ENCODE results near the gene LRRC45. TPM values are rescaled to one million over a fixed set of nuclear protein-coding genes. Genes with fewer than 3 reads are reported as not detected.

The LRRC45 gene
- polyA plus RNA-seq, 1 donor (not counting 4 experiments of a cell fraction or from before 2014, with no cell fraction given): 2.5 TPM

- no peaks in the 10 kb centered on the region for H3K9me1 ChIP-seq (ENCODE audit: control insufficient read depth, extremely low read depth, insufficient read depth, low read length)
- peak overlapping the region; percentile 8 for H3K27ac ChIP-seq (ENCODE audit: control insufficient read depth, insufficient read depth, low read length)
- H3K4me1 ChIP-seq (ENCODE audit: control insufficient read depth, extremely low read depth, insufficient read depth, low read length): peaks cover 11% of the 10 kb centered on the region
- H3K9me3 ChIP-seq (ENCODE audit: control insufficient read depth, low read depth, low read length): no peaks in the 10 kb centered on the region
- peaks cover 25% of the 10 kb centered on the region for H3K79me2 ChIP-seq (ENCODE audit: control insufficient read depth, insufficient read depth, low read length)
- FAIRE-seq (no peak), DNase-seq (ENCODE audit: low read depth, low spot score) (no peak)
- dilution Hi-C loops (cut with MboI; ENCODE audit: extremely low pct_ligation_motif_present, low sequenced_read_pairs): no loop called here
- H3K36me3 ChIP-seq (ENCODE audit: control insufficient read depth in 2 of 2, extremely low read depth in 1 of 2, insufficient read depth in 2 of 2, low read length in 2 of 2): peaks cover 15 to 28% of the 10 kb centered on the region in 2 experiments
- no peaks in the 10 kb centered on the region for H4K20me1 ChIP-seq (ENCODE audit: control insufficient read depth, extremely low read depth, insufficient read depth, low read length)
- TF ChIP-seq EZH2 (IDR thresholded peaks at IDR 0.05; ENCODE audit: low read length): no peak
- TF ChIP-seq, protein P1, sequence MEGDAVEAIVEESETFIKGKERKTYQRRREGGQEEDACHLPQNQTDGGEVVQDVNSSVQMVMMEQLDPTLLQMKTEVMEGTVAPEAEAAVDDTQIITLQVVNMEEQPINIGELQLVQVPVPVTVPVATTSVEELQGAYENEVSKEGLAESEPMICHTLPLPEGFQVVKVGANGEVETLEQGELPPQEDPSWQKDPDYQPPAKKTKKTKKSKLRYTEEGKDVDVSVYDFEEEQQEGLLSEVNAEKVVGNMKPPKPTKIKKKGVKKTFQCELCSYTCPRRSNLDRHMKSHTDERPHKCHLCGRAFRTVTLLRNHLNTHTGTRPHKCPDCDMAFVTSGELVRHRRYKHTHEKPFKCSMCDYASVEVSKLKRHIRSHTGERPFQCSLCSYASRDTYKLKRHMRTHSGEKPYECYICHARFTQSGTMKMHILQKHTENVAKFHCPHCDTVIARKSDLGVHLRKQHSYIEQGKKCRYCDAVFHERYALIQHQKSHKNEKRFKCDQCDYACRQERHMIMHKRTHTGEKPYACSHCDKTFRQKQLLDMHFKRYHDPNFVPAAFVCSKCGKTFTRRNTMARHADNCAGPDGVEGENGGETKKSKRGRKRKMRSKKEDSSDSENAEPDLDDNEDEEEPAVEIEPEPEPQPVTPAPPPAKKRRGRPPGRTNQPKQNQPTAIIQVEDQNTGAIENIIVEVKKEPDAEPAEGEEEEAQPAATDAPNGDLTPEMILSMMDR (optimal IDR thresholded peaks at IDR 0.05 in 1 of 3, IDR thresholded peaks at IDR 0.05 in 1 of 3, conservative IDR thresholded peaks at IDR 0.05 in 1 of 3; ENCODE audit: extremely low read depth in 1 of 3, insufficient read depth in 2 of 3, low read length in 3 of 3): no peak
- H3K4me3 ChIP-seq (ENCODE audit: control insufficient read depth in 2 of 3, extremely low read depth in 1 of 3, insufficient read depth in 2 of 3, low read depth in 1 of 3, low read length in 3 of 3): peak overlapping the region; percentile 72 to 87 (median 72)
- peak overlapping the region; percentile 81 for H3K4me2 ChIP-seq (ENCODE audit: control insufficient read depth, extremely low read depth, insufficient read depth, low read depth, low read length)
- H2AFZ ChIP-seq (ENCODE audit: control insufficient read depth, low read length): peak overlapping the region; percentile 65
- no peaks in the 10 kb centered on the region for H3K27me3 ChIP-seq (ENCODE audit: control insufficient read depth, extremely low read depth, insufficient read depth, low read length)
- H3K9ac ChIP-seq (ENCODE audit: control insufficient read depth, extremely low read depth, insufficient read depth, low read length): peak overlapping the region; percentile 80
These were observed 27.9 kb downstream of the LRRC45 start for GRCh38 chr17:82050761-82051641.

DNA sequence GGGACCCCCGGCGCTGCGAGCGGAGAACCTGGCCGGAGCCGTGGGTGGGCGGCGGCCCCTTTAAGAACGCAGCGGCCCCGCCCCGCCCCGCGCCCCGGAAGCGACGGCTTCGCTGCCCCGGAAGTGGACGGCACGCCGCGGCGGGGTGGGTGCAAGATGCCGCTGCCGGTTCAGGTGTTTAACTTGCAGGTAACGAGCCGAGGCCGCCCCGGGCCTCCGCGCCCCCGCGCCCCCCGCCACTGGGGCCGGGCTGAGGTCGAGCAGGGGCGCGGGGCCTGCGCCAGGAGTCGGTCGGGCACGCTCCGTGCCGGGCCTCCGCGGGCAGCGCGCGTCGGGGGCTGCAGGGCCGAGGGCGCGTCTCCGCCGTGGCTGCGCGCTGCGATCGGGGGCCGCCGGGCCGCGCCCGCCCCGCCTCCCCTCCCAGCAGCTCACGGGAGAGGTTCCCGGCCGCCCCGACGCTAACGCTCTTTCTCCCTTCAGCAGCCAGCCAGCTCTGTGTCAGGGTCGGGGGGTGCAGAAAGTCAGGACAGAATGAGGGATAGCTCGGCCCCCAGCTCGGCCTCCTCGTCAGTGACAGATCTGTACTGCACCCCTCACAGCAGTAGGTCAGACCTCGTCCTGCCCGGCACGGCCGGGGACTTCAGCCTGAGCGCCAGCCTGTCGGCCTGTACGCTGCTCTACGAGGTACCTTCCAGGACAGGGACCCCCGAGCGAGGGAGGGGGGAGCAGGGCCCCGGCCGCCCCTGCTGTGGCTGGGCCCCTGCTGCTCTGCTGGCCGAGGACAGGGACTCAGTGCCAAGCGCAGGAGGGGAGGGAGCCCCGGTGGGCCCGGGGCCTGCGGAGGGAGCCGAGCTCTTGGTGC, 28.9 kb downstream of the LRRC45 start, which contains the start of the genes GPS1 and RFNG:
GPS1 (plus strand) TSS at position 123 of the 862 bp plus-strand sequence; CDS start at position 157, 34 bp downstream.
RFNG (minus strand) TSS at position 36 of the 862 bp plus-strand sequence. CDS start 45 bp downstream, outside the sequence.
- no peaks in the 10 kb centered on the region for H3K9me3 ChIP-seq (ENCODE audit: control insufficient read depth, low read depth, low read length)
- DNase-seq (ENCODE audit: low read depth, low spot score) (no peak), FAIRE-seq (no peak)
- peak within 1 kb of the TSS; percentile 91 for H3K4me2 ChIP-seq (ENCODE audit: control insufficient read depth, extremely low read depth, insufficient read depth, low read depth, low read length)
- peak within 1 kb of the TSS; percentile 65 for H2AFZ ChIP-seq (ENCODE audit: control insufficient read depth, low read length)
- H3K4me1 ChIP-seq (ENCODE audit: control insufficient read depth, extremely low read depth, insufficient read depth, low read length): peaks cover 11% of the 10 kb centered on the region
- peak within 1 kb of the TSS; percentile 84 to 95 (median 87) for H3K4me3 ChIP-seq (ENCODE audit: control insufficient read depth in 2 of 3, extremely low read depth in 1 of 3, insufficient read depth in 2 of 3, low read depth in 1 of 3, low read length in 3 of 3)
- dilution Hi-C loops (cut with MboI; ENCODE audit: extremely low pct_ligation_motif_present, low sequenced_read_pairs): no loop called here
- H3K27ac ChIP-seq (ENCODE audit: control insufficient read depth, insufficient read depth, low read length): peak within 1 kb of the TSS; percentile 49
- H3K9ac ChIP-seq (ENCODE audit: control insufficient read depth, extremely low read depth, insufficient read depth, low read length): peak within 1 kb of the TSS; percentile 80
- H4K20me1 ChIP-seq (ENCODE audit: control insufficient read depth, extremely low read depth, insufficient read depth, low read length): no peaks in the 10 kb centered on the region
- H3K79me2 ChIP-seq (ENCODE audit: control insufficient read depth, insufficient read depth, low read length): peaks cover 25% of the 10 kb centered on the region
- H3K27me3 ChIP-seq (ENCODE audit: control insufficient read depth, extremely low read depth, insufficient read depth, low read length): no peaks in the 10 kb centered on the region
- no peak for TF ChIP-seq EZH2 (IDR thresholded peaks at IDR 0.05; ENCODE audit: low read length)
- TF ChIP-seq, protein P1 (optimal IDR thresholded peaks at IDR 0.05 in 1 of 3, IDR thresholded peaks at IDR 0.05 in 1 of 3, conservative IDR thresholded peaks at IDR 0.05 in 1 of 3; ENCODE audit: extremely low read depth in 1 of 3, insufficient read depth in 2 of 3, low read length in 3 of 3): no peak
- H3K9me1 ChIP-seq (ENCODE audit: control insufficient read depth, extremely low read depth, insufficient read depth, low read length): no peaks in the 10 kb centered on the region
- H3K36me3 ChIP-seq (ENCODE audit: control insufficient read depth in 2 of 2, extremely low read depth in 1 of 2, insufficient read depth in 2 of 2, low read length in 2 of 2): peaks cover 24 to 29% of the 10 kb centered on the region in 2 experiments
